ENCODE data around the gene TIGD3. TPM values are rescaled to one million over a fixed set of nuclear protein-coding genes. Genes with fewer than 3 reads are reported as not detected.

The TIGD3 gene
- total and polyA plus RNA-seq, 2 of the 8 experiments (the other 6 are each of a cell fraction or from before 2014, with no cell fraction given) = 1.1 to 1.3 TPM

DNA sequence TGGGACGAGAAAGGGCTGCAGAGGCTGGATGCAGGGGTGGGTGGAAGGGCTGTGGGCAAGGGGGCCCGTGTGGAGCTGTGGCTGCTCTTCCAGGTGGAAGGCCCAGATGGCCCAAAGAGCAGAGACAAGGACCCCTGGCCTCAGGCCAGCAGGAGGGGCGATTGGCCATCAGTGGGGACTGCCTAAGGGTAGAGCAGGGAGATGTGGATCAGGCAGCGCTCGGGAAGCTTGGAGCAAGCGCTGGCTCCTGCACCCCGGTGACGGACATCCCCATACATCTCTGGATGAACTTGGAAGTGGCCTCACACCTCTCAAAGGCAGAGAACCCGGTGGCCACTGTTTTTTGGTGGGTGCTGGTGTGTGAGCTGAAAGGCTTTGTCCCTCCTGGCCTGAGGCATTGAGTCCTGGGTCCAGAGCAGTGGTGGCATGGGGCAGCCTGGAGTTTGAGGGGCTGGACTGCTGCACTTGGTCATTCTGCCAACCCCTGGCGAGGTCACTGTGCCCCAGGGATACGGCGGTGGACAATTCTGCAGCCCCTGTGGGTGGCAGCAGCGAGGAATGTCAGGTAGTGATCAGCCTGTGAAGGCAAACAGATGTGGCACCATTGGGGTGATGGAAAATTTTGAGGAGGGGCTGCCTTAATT lies 37.8 kb downstream of the TIGD3 start:
- H3K4me1 ChIP-seq (replicated peaks in 1 of 4; ENCODE audit: control insufficient read depth in 3 of 4, insufficient read depth in 4 of 4, low read length in 3 of 4) = peaks cover 0 to 14% (median 5%) of the 10 kb centered on the region in 4 experiments; a peak in 5 of 7 replicates
- no peak overlapping the region for H2AFZ ChIP-seq (ENCODE audit: low read length)
- no peak overlapping the region for H2BK120ac ChIP-seq (replicated peaks; ENCODE audit: low read depth, low read length)
- DNase-seq (ENCODE audit: low read depth in 1 of 2, low spot score in 2 of 2) = no peak
- H3K56ac ChIP-seq (replicated peaks; ENCODE audit: insufficient read length, low read depth, low read length) = no peak overlapping the region
- no peaks in the 10 kb centered on the region for H3K23me2 ChIP-seq (ENCODE audit: low read depth, low read length)
- H2BK15ac ChIP-seq (ENCODE audit: low read length) = no peak overlapping the region
- POLR2A ChIA-PET (ENCODE audit: partially characterized antibody) = interaction anchor here (1.9 to 17.0 kb wide), 4 partner anchors 10 to 110 kb away, joined by 4 to 202 read pairs (median 15); partner anchors contain the start of gene MALAT1
- H2AK5ac ChIP-seq (ENCODE audit: low read depth, low read length) = no peak overlapping the region
- H3K9me3 ChIP-seq (ENCODE audit: insufficient read depth in 2 of 2, low read depth in 1 of 2, low read length in 1 of 2) = no peaks in the 10 kb centered on the region
- no peak overlapping the region for H2BK5ac ChIP-seq (ENCODE audit: low read depth, low read length)
- H4K8ac ChIP-seq (ENCODE audit: extremely low read depth, insufficient read depth, low read length) = no peak overlapping the region
- no peak overlapping the region for H2BK12ac ChIP-seq (ENCODE audit: low read depth, low read length)
- no peak overlapping the region for H3K23ac ChIP-seq (ENCODE audit: insufficient read length)
- H3K9ac ChIP-seq (replicated peaks in 1 of 4; ENCODE audit: extremely low read depth in 1 of 4, low read depth in 3 of 4, low read length in 3 of 4) = no peak overlapping the region
- peaks cover 2% of the 10 kb centered on the region; the same call in 1 of the 2 replicates for H3K79me1 ChIP-seq (ENCODE audit: low read depth, low read length)
- H3K14ac ChIP-seq (ENCODE audit: insufficient read length) = no peak overlapping the region
- H4K5ac ChIP-seq (ENCODE audit: insufficient read length, low read depth, low read length) = no peak overlapping the region
- H3K36me3 ChIP-seq (ENCODE audit: control insufficient read depth in 2 of 4, insufficient read depth in 4 of 4, low read length in 3 of 4) = peaks cover 0 to 4% (median 0%) of the 10 kb centered on the region in 4 experiments; a peak in 2 of 8 replicates
- H3K18ac ChIP-seq (ENCODE audit: extremely low read depth, low read length) = no peak overlapping the region
- H3K79me2 ChIP-seq (ENCODE audit: control insufficient read depth in 1 of 2, insufficient read depth in 2 of 2, low read length in 2 of 2) = no peaks in the 10 kb centered on the region
- H4K20me1 ChIP-seq (replicated peaks in 1 of 2; ENCODE audit: control insufficient read depth in 1 of 2, insufficient read depth in 2 of 2, low read length in 2 of 2) = peaks cover 0 to 3% of the 10 kb centered on the region in 2 experiments
- H3K27me3 ChIP-seq (replicated peaks in 1 of 4; ENCODE audit: control insufficient read depth in 3 of 4, extremely low read depth in 1 of 4, insufficient read depth in 3 of 4, low read length in 3 of 4) = no peaks in the 10 kb centered on the region
- FAIRE-seq = no peak
- H3K4ac ChIP-seq (replicated peaks; ENCODE audit: insufficient read length, low read depth, low read length) = no peak overlapping the region
- no peak overlapping the region for H3K4me2 ChIP-seq (ENCODE audit: insufficient read depth in 1 of 2, low read depth in 2 of 2, low read length in 2 of 2)
- CTCF ChIA-PET (ENCODE audit: partially characterized antibody) = interaction anchor here (0.7 to 4.5 kb wide), 9 partner anchors 12 to 201 kb away, joined by 3 to 29 read pairs (median 9); no protein-coding TSS in a partner anchor
- H3K4me3 ChIP-seq (ENCODE audit: extremely low read depth in 1 of 4, insufficient read depth in 2 of 4, low read depth in 3 of 4, low read length in 4 of 4) = no peak overlapping the region
- H2BK20ac ChIP-seq (ENCODE audit: low read length) = no peak overlapping the region
- H3K27ac ChIP-seq (ENCODE audit: low read depth, low read length) = no peak overlapping the region
- H4K91ac ChIP-seq (replicated peaks; ENCODE audit: insufficient read length, low read length) = no peak overlapping the region
- 90% methylated on average over 13 of the region's 13 CpGs; no CpG with 5 or more reads in 1 of the 2 experiments for whole genome bisulfite sequencing, 2 experiments (ENCODE audit: extremely low coverage in 1 of 2, insufficient coverage in 1 of 2, insufficient read length in 1 of 2, insufficient replicate concordance in 2 of 2, low coverage in 1 of 2, low lambda C conversion rate in 2 of 2, missing lambda C conversion rate in 1 of 2)
- no peak for TF ChIP-seq YY1 (IDR thresholded peaks at IDR 0.05; ENCODE audit: low read depth, low read length)
- no peak for TF ChIP-seq FOSL1 (IDR thresholded peaks at IDR 0.05; ENCODE audit: insufficient read depth, low read depth, low read length)
- no peak for TF ChIP-seq GABPA (IDR thresholded peaks at IDR 0.05; ENCODE audit: borderline replicate concordance, insufficient read depth, low read length)
- TF ChIP-seq CTBP2 (IDR thresholded peaks at IDR 0.05; ENCODE audit: borderline replicate concordance, insufficient read depth, insufficient read length, low read length) = no peak
- TF ChIP-seq NRF1 (IDR thresholded peaks at IDR 0.05; ENCODE audit: low read depth, low read length) = no peak
- TF ChIP-seq HDAC2 (IDR thresholded peaks at IDR 0.05; ENCODE audit: borderline replicate concordance in 1 of 2, low read depth in 2 of 2, low read length in 2 of 2) = no peak
- no peak for TF ChIP-seq CREB1 (IDR thresholded peaks at IDR 0.05)
- no peak for TF ChIP-seq JUN (IDR thresholded peaks at IDR 0.05; ENCODE audit: low read depth, low read length)
- TF ChIP-seq PHF8 (conservative IDR thresholded peaks at IDR 0.05; ENCODE audit: low read depth, low read length) = no peak
- TF ChIP-seq TAF1 (IDR thresholded peaks at IDR 0.05; ENCODE audit: low read depth, low read length) = no peak
- no peak for TF ChIP-seq SIRT6 (IDR thresholded peaks at IDR 0.05; ENCODE audit: low read length)
- no peak for TF ChIP-seq BRCA1 (IDR thresholded peaks at IDR 0.05; ENCODE audit: low read depth, low read length)

Data from H1 (cell line).